NCI-H82 treated with DMSO at 0.1 percent for 48 hours (cell line): ENCODE measurements around the gene MRPL58.
A peak's percentile ranks its signal among the peaks of the same experiment; 100 is the strongest.
"Not testable (repeated sequence)": the region's sequence is repeated elsewhere in the genome, so short reads cannot be mapped to it uniquely, and the experiment has no call there.

ENCODE experiments used
- DNase-seq: peaks from one replicate; lab custom pipeline; 2025; ENCODE audit not compliant: unreplicated experiment; lab: John Stamatoyannopoulos, UW

Gene MRPL58

GRCh38 chr17:75012346-75013091, at the start of gene MRPL58:
MRPL58 (plus strand) TSS chr17:75012670; CDS start chr17:75012687, 17 bp downstream.
- peak; percentile 59 for DNase-seq

DNA sequence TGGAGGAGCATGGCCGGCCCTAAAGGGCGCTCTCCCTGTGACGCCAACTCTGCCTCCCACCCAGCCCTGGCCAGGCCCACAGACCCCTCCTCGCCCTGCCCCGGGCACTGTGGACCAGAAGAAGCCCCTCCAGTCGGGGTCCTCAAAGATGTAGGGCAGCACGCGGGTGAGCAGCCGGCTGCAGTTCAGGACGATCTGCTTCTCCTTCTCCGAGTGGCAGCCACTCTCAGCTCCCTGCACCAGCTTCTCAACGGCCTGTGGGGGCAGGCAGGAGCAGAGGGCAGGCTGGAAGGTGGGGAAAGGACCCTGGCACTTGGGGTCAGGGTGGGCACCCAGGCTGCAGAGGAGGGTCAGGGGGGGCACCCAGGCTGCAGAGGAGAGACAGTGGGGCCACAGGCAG, 48.8 kb upstream of the MRPL58 start:
- no peak for DNase-seq

DNA sequence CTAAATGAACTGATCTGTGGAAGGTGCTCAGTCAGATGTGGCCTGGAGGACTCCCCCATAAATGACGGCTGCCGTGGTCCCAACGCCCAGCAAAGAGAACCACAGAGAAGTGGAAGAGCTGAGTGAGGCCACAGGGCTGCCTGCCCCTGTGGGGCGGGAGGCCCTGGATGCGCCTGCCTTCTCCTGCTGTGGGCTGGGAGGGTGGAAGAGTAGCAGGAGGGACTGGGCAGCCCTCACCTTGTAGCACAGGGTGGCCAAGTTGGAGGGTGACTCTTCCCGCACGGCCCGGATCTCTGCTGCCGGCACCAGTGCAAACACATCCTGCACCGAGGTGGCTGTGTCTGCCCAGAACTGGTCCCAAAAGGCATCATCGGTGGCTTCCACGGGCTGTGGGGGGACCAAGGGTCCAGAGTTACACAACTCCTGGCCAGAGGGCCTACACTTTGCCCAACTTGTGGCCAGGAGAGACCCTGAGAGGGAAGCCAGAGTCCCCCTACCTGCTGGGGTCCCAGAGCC, 48.2 kb upstream of the MRPL58 start:
- DNase-seq = no peak

GRCh38 chr17:74964988-74965622, 47.4 kb upstream of the MRPL58 start:
- DNase-seq = no peak

- no peak for DNase-seq
Measured at GRCh38 chr17:74968361-74968780, 44.1 kb upstream of the MRPL58 start.

DNA sequence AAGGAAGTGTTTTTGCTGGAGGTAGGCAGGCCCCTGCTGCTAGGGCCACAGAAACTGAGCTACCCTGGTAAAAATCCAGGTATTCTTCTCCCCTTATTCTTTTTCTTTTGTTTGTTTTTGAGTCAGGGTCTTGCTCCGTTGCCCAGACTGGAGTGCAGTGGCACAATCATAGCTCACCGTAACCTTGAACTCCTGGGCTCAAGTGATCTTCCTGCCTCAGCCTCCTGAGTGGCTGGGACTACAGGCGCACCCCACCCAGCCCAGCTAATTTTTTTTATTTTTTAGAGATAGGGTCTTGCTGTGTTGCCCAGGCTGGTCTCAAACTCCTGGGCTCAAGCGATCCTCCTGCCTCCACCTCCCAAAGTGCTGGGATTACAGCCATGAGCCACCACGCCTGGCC, 43.0 kb upstream of the MRPL58 start:
- DNase-seq = not testable (repeated sequence)

DNA sequence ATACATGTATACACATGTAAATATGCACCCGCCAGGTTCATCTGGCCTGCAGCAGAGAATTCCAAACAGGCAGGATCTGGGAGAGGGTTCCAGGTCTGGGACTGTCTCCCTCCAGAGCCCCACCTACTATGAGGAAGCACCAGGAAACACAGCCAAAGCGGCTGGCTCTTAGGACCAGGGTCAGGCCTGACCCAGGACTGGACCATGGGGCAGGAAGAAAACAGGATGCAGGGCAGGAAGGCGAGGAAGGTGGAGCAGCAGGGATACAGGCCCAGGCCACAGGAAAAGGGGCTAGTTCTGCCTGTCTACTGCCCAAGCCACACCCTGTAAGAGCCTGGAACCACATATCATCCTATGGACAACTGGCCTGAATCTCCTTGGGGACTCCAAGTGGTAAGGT, 42.1 kb upstream of the MRPL58 start:
- DNase-seq = no peak

GRCh38 chr17:74971069-74971841, 41.2 kb upstream of the MRPL58 start:
- no peak for DNase-seq

GRCh38 chr17:74971842-74972106, 40.7 kb upstream of the MRPL58 start:
- no peak for DNase-seq

GRCh38 chr17:74972107-74972972, 40.1 kb upstream of the MRPL58 start, which contains the start of gene HID1:
HID1 (minus strand) TSS chr17:74972759; CDS start chr17:74972656, 103 bp downstream.
- DNase-seq = no peak

DNA sequence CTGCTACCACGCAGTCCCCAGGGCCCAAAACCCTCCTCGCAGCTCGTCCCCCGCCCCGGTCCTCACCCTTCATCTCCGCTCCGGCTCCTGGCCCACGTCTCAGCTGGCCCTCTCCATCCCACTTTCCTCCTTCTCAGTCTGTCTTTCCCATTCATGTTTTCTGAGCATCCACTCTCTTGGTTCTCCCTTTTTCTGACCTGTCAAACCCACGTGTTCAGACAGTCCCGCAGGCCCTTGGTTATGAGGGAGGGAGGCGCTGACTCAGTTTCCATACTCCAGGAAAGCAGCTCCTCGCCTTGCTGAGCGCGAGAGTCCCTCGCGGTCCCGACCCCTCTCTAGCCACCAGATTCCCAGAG, 39.5 kb upstream of the MRPL58 start:
- no peak for DNase-seq

GRCh38 chr17:74975943-74976342, 36.5 kb upstream of the MRPL58 start:
- no peak for DNase-seq

DNA sequence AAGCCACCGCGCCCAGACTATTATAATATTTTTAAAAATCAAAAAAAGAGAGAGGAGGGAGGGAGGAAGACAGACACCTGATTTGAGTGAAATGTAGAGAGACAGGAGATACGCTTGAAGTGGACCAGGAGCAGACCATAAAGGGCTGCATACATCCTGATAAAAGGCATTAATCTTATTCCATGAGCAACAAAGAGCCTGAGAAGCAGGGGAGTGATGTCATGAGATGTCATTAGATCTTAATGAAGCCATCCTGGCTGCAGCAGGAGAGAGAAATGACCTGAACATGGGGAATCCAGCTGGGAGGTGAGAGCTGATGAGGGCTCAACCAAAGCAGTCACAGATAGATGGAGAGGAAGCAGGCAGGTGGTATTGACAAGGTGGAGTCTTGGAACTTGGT, 34.7 kb upstream of the MRPL58 start:
- DNase-seq = no peak

DNA sequence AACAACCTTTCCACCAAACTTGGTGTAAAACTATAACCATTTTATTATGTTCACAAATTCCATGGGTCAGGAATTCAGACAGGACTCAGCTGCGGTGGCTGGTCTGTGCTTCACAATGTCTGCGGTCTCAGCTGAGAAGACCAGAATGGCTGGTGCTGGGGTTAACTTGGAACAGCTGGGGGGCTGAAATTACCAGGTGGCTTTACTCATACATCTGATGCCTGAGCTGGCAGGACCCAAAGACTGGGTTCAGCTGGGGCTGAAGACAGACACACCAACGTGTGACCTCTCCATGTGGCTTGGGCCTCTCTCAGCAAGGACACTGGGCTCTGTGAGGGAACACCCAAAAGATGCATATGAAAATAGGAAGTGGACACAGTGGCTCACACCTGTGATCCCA, 34.2 kb upstream of the MRPL58 start:
- no peak for DNase-seq

- DNase-seq = no peak
Measured at GRCh38 chr17:74979408-74980146, 32.9 kb upstream of the MRPL58 start.

DNA sequence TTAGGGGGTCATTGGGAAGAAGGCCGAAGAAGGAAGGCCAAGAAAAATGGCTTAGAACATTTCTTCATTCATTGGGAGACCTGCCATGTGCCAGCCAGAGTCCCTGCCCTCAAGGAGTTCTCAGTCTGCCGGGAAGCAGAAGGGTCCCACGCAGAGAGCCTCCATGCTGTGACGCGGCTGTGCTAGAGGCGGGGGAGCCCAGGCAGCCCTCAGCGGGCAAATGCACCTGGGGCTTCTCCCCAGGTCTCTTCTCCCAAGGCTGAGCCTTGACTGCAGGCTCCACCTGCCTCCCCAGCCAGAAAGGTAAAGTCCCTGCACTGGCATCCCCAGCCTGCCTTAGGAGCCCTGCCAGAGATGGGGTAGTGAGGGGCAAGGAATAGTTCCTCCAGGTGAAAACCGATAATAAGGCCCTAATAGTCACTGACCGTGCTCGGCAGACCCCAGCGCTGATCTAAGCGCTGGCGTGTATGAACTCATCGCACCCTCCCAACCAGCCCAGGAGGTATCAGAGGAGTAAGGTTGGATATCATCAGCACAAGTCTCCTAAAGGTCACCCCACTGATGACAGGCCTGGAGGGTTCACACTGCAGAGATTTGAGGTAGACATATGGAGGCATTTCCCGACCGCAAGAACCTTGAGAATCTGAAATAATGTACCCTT, 31.0 kb upstream of the MRPL58 start:
- no peak for DNase-seq

- peak; percentile 67 for DNase-seq
Measured at GRCh38 chr17:74981979-74982662, 30.3 kb upstream of the MRPL58 start.

DNA sequence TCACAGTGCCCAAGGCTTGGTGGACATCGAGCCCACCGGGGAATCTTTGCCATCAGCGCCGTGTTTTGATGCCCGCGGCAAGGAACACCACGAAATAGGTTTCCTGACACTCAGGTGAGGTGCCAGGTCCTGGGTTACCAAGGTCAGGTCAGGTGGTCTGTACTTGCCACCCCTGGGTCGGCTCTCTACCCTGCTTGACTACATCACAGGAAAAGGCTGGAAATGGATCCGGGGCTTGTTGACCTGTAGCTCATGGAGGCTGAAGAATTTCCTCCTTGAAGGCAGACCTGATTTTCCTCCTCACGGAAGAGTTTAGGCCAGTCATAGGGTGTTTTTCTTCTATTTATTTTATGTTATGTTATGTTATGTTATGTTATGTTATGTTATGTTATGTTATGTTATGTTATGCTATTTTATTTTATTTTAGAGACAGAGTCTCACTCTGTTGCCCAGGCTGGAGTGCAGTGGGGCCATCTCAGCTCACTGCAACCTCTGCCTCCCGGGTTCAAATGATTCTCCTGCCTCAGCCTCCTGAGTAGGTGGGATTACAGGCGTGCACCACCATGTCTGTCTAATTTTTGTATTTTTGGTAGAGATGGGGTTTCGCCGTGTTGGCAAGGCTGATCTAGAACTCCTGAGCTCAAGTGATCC, 29.7 kb upstream of the MRPL58 start:
- DNase-seq = not testable (repeated sequence)

DNA sequence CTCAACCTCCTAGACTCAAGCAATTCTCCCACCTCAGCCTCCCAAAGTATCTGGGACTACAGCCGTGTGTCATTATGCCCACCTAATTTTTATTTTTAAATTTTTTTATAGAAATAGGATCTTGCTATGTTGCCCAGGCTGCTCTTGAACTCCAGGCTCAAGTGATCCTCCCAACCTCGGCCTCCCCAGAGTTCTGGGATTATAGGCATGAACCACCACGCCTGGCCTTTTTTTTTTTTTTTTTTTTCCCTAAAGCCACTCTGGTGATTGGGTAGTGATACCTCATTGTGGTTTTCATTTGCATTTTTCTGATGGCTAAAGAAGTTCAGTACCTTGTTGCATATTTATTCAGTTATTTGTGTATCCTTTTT, 26.3 kb upstream of the MRPL58 start:
- no peak for DNase-seq
